ENCODE measurements around the gene HSPH1.

Gene HSPH1

DNA sequence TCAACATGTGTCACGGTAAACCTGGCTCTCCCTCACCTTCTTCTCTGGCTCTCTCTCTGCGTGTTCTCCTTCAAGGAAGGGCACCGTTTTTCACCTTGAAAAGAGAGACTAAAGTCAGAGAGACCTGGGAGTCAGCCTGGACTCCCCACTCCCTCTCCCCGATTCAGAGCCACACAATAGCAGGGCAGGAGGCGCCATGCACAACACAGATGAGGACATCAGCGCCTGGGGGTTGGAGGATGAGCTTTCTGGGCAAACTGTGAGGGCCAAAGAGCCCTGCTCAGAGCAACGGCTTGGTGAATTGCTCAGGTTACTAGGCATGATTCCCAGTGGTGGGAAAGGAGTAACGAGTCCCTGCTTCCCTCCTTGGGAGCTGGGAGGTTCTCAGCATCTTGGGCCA, 32.3 kb downstream of the HSPH1 start:
- TF ChIP-seq ZFX (IDR thresholded peaks at IDR 0.05) (no peak), CTCF (conservative IDR thresholded peaks at IDR 0.05) (no peak)
- no peak overlapping the region for H3K27ac ChIP-seq

GRCh38 chr13:31124204-31124603, 37.5 kb downstream of the HSPH1 start:
- no peak for TF ChIP-seq CTCF (conservative IDR thresholded peaks at IDR 0.05)
- TF ChIP-seq ZFX (IDR thresholded peaks at IDR 0.05) = no peak
- H3K27ac ChIP-seq = no peak overlapping the region

GRCh38 chr13:31122544-31123260, 39.0 kb downstream of the HSPH1 start:
- no peak for TF ChIP-seq ZFX (IDR thresholded peaks at IDR 0.05)
- TF ChIP-seq CTCF (conservative IDR thresholded peaks at IDR 0.05) = no peak

DNA sequence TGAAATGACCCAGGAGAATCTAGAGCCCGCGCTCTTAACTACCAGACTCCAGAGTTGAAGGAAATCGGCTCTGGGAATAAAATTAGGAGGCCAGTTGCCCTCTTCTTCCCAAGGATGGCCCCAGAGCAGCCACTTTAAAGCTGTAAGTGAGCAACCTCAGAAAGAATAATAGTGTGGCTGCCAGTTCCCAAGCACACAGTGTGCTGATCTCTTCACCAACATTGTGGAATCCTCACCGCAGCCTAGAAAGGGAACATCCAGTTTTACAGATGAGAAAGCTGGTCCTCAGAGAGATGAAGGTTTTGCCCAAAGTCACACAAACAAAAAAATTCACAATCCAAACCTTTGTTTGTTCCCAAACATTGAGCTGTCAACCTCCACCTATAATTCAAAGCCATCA, 39.6 kb downstream of the HSPH1 start:
- TF ChIP-seq ZFX (IDR thresholded peaks at IDR 0.05) (no peak), CTCF (conservative IDR thresholded peaks at IDR 0.05) (no peak)
- no peak overlapping the region for H3K27ac ChIP-seq

More at GRCh38 chr13:31122544-31123260, 39.0 kb downstream of the HSPH1 start:
- no peak overlapping the region for H3K27ac ChIP-seq

GRCh38 chr13:31121379-31122140, 40.1 kb downstream of the HSPH1 start:
- TF ChIP-seq CTCF (conservative IDR thresholded peaks at IDR 0.05) (no peak), ZFX (IDR thresholded peaks at IDR 0.05) (no peak)
- H3K27ac ChIP-seq = no peak overlapping the region

DNA sequence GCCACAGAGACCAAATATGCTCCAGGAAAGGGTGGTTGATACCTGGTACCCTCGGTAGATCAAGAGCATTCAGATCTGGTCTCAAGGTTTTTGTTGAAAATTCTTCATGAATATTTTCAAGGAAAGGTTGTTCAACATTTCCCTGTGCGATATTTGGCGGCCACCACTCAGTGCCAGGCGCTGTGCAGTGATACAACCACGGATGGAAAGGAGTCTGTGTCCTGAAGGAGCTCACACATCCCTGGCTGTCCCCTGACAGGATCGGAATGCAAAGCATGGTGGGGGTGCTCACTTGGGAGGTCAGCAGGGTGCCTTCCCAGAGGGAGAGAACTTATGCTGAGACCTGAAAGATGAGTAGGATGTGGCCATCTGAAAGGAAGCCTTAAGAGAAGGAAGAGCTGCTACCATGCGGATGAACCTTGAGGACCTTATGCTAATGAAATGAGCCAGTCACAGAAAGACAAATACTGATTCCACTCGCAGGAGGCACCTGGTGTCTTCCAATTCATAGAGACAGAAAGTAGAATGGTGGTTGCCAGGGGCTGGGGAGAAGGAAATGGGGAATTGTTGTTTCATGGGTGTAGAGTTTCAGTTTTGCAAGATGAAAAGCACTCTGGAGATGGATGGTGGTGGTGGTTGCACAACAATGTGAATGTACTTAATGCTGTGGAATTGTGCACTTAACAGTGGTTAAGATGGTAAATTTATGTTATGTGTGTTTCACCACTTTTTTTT, 41.6 kb downstream of the HSPH1 start:
- no peak for TF ChIP-seq CTCF (conservative IDR thresholded peaks at IDR 0.05)
- no peak for TF ChIP-seq ZFX (IDR thresholded peaks at IDR 0.05)
- H3K27ac ChIP-seq = no peak overlapping the region

DNA sequence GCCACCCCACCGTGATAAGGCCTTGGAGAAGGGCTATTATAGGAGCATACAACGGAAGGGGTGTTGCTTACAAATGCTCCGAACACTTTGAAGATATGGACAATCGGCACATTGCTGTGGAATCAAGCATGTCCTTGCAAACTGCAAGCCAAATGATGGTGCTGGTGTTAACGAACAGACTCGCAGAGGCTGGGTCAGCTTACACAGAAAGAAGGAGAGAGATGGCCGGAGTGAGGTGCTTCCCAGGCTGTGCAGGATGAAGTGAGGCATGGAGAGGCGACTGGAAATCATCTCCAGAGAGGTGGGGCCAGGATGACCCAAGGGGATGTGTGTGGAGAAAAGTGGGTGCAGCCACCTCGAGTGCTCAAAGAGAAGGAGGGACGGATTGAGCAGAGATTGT, 42.2 kb downstream of the HSPH1 start:
- H3K27ac ChIP-seq = no peak overlapping the region
- TF ChIP-seq ZFX (IDR thresholded peaks at IDR 0.05) = no peak
- TF ChIP-seq CTCF (conservative IDR thresholded peaks at IDR 0.05) = no peak

Data from C4-2B (cell line).